Fibroblast of lung (primary cell): Measurements from ENCODE around the gene FGF14. TPM values are rescaled to one million over a fixed set of nuclear protein-coding genes. Genes with fewer than 3 reads are reported as not detected.

ENCODE experiments used
- DNase-seq, 2 donors: peaks; one replicate each; pipeline versions ENCODE4 v3.0.0 to v3.0.0-alpha.2; 2010; ENCODE audit warnings: low read depth in 2 of 2
- H2AFZ ChIP-seq: 2 replicates; pipeline ENCODE4 v1.5.1; 2012; ENCODE audit warnings: low read length, control low read depth, inconsistent platforms
- H3K27ac ChIP-seq: 2 replicates; pipeline ENCODE4 v1.5.1; 2011; ENCODE audit warnings: low read length, control low read depth; ENCODE audit not compliant: insufficient read depth
- H3K27me3 ChIP-seq: 2 replicates; pipeline ENCODE4 v1.5.1; 2011; ENCODE audit warnings: mild to moderate bottlenecking, low read length; ENCODE audit not compliant: control insufficient read depth, insufficient read depth
- H3K36me3 ChIP-seq: 2 replicates; pipeline ENCODE4 v1.5.1; 2011; ENCODE audit warnings: low read length; ENCODE audit not compliant: control insufficient read depth, insufficient read depth
- H3K4me1 ChIP-seq: 2 replicates; pipeline ENCODE4 v1.5.1; 2011; ENCODE audit warnings: low read length; ENCODE audit not compliant: control insufficient read depth, insufficient read depth; ENCODE audit errors: extremely low read depth
- H3K4me2 ChIP-seq: 2 replicates; pipeline ENCODE4 v1.5.1; 2011; ENCODE audit warnings: low read length, control low read depth; ENCODE audit not compliant: insufficient read depth; ENCODE audit errors: extremely low read depth
- H3K4me3 ChIP-seq, 4 experiments: fragments of 200-600 bp in 1 of 4; sonication (generic) in 1 of 4; replicated peaks in 1 of 4; 2 replicates each; pipeline ENCODE4 v1.5.1; 2011 to 2016; ENCODE audit warnings: low read length in 4 of 4, low read depth in 3 of 4, mild to moderate bottlenecking in 3 of 4, control low read depth in 2 of 4, inconsistent platforms in 1 of 4, mixed read lengths in 1 of 4; ENCODE audit not compliant: insufficient read depth in 1 of 4; ENCODE audit errors: control extremely low read depth in 1 of 4
- H3K79me2 ChIP-seq: 2 replicates; pipeline ENCODE4 v1.5.1; 2012; ENCODE audit warnings: mild to moderate bottlenecking, low read length, inconsistent platforms; ENCODE audit not compliant: control insufficient read depth, insufficient read depth
- H3K9ac ChIP-seq: 2 replicates; pipeline ENCODE4 v1.5.1; 2011; ENCODE audit warnings: mild to moderate bottlenecking, low read length, control low read depth; ENCODE audit not compliant: insufficient read depth
- H3K9me3 ChIP-seq: 2 replicates; pipeline ENCODE4 v1.5.1; 2012; ENCODE audit warnings: low read depth, low read length; ENCODE audit not compliant: control insufficient read depth, insufficient read depth
- H4K20me1 ChIP-seq: 2 replicates; pipeline ENCODE4 v1.5.1; 2011; ENCODE audit warnings: low read length; ENCODE audit not compliant: control insufficient read depth, insufficient read depth; ENCODE audit errors: extremely low read depth
- EZH2 ChIP-seq: IDR thresholded peaks from 2 replicates; pipeline ENCODE4 v1.5.1; 2012; ENCODE audit warnings: low read length, control low read depth, mild to moderate bottlenecking; ENCODE audit errors: missing control alignments
- polyA plus RNA-seq, 2 donors: library from polyadenylated mRNA; depleted of rRNA in 1 of 2; stranded (reverse) in 1 of 2; unstranded in 1 of 2; fragments of >200 nt; gene quantifications; 2 replicates each; pipeline ENCODE4 v1.2.1, GENCODE V29; 2011 to 2012; ENCODE audit warnings: missing spikeins in 1 of 2
- total RNA-seq: library from RNA; depleted of rRNA; stranded (reverse); fragments of >200 nt; gene quantifications from 2 replicates; pipeline ENCODE4 v1.2.1, GENCODE V29; 2014
- TF ChIP-seq, protein P1 (sequence below), 2 donors: IDR thresholded peaks in 1 of 2; conservative IDR thresholded peaks in 1 of 2; 1 replicate in 1 of 2; 2 replicates in 1 of 2; pipeline ENCODE4 v1.5.1; 2011 to 2012; ENCODE audit warnings: low read length in 2 of 2, control low read depth in 1 of 2, inconsistent platforms in 1 of 2, low read depth in 1 of 2, mild to moderate bottlenecking in 1 of 2

Gene FGF14
- total and polyA plus RNA-seq, 2 donors (not counting 1 experiment from before 2014, with no cell fraction given), result 0.94 to 7.8 TPM

DNA sequence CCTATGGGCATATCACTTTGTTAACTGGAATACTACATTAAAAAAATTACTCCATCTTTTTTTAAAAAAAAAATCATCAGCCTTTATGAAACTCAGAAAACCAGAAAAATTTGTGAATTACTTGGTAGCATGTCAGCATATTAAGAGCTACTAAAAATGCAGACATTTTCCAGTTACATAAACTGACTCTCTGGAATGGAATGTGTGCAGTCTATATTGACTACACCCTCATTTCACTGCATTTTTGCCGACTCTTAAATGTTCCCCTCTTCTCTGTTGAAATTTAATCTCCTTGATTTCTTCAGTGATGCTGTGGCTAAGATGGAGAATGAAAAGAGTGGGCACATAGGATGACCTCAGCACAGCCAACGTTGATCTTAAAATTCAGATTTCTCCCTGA lies 555.6 kb downstream of the FGF14 start:
- no peak overlapping the region for H3K4me3 ChIP-seq
- H3K27ac ChIP-seq, result no peak overlapping the region
- no peaks in the 10 kb centered on the region for H4K20me1 ChIP-seq
- H3K4me2 ChIP-seq, result no peak overlapping the region
- H3K27me3 ChIP-seq, result no peaks in the 10 kb centered on the region
- H3K9ac ChIP-seq, result no peak overlapping the region
- H3K36me3 ChIP-seq, result no peaks in the 10 kb centered on the region
- peaks cover 2% of the 10 kb centered on the region for H3K4me1 ChIP-seq
- H3K9me3 ChIP-seq, result no peaks in the 10 kb centered on the region
- H3K79me2 ChIP-seq, result no peaks in the 10 kb centered on the region
- H2AFZ ChIP-seq, result no peak overlapping the region
- peak in 1 of 2 donors; percentile 26 for DNase-seq
- TF ChIP-seq EZH2, result no peak
- TF ChIP-seq, protein P1, sequence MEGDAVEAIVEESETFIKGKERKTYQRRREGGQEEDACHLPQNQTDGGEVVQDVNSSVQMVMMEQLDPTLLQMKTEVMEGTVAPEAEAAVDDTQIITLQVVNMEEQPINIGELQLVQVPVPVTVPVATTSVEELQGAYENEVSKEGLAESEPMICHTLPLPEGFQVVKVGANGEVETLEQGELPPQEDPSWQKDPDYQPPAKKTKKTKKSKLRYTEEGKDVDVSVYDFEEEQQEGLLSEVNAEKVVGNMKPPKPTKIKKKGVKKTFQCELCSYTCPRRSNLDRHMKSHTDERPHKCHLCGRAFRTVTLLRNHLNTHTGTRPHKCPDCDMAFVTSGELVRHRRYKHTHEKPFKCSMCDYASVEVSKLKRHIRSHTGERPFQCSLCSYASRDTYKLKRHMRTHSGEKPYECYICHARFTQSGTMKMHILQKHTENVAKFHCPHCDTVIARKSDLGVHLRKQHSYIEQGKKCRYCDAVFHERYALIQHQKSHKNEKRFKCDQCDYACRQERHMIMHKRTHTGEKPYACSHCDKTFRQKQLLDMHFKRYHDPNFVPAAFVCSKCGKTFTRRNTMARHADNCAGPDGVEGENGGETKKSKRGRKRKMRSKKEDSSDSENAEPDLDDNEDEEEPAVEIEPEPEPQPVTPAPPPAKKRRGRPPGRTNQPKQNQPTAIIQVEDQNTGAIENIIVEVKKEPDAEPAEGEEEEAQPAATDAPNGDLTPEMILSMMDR (conservative IDR thresholded peaks at IDR 0.05 in 1 of 2, IDR thresholded peaks at IDR 0.05 in 1 of 2; ENCODE audit: low read depth in 1 of 2, low read length in 2 of 2), result no peak

DNA sequence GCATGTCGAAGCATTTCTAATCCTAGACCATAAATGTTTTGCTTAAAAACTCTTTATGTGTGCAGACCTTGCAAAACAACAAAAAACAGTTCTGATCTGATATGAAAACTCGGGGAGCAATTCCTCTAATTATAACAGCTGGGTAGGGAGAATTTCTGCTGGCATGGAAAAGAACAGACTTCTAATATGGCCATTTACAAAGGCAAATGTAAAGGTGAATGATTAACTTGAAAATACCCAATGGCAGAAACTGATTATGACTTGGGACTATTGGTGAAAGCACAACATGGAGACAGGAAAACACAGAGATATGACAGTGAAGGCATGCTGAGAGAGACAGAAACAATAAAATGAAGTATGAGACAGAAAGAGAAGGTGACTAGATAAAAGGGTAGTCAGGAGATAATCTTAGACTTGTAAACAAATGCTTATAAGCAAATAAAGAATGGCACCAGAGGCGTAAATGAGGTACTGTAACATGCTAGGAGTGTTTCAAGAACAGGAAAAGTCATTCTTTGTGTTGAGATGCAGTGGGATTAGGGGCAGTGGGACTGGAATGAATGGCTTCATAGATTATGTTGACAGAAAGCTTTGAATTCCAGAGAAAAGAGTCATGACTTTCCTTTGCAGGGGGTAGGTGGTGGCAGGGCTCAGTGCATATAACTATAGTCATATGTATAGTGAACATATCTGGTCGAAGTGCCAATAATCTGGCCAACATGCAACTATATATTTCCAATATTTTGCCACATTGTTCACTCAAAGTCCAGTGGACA lies 556.4 kb downstream of the FGF14 start:
- H4K20me1 ChIP-seq, result no peaks in the 10 kb centered on the region
- H3K27me3 ChIP-seq, result no peaks in the 10 kb centered on the region
- no peak for TF ChIP-seq EZH2
- TF ChIP-seq, protein P1 (conservative IDR thresholded peaks at IDR 0.05 in 1 of 2, IDR thresholded peaks at IDR 0.05 in 1 of 2; ENCODE audit: low read depth in 1 of 2, low read length in 2 of 2), result no peak
- DNase-seq, result peak in 1 of 2 donors; percentile 20
- no peaks in the 10 kb centered on the region for H3K36me3 ChIP-seq
- H3K9ac ChIP-seq, result no peak overlapping the region
- no peak overlapping the region for H3K4me2 ChIP-seq
- peaks cover 2% of the 10 kb centered on the region for H3K4me1 ChIP-seq
- H3K4me3 ChIP-seq, result no peak overlapping the region
- no peaks in the 10 kb centered on the region for H3K79me2 ChIP-seq
- H2AFZ ChIP-seq, result no peak overlapping the region
- H3K27ac ChIP-seq, result no peak overlapping the region
- no peaks in the 10 kb centered on the region for H3K9me3 ChIP-seq

DNA sequence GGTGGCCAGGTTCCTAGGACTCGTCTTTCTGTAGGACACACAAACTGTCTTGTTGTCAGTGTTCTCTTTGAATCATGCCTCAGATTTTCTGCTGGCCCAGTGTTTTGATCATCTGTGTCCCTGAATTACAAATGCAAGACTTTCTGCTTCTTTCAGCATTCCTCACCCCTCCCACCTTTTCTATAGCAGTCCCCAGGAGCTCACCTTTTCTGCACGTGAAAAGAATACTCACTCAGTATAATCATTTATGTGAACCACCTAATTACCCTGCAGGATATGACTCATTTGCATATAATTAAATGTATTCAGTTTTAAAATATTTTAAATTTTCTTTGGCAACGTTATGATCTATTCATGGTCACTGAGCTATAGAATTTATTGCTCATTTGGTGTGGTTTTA lies 560.1 kb downstream of the FGF14 start:
- H3K79me2 ChIP-seq, result no peaks in the 10 kb centered on the region
- H3K27me3 ChIP-seq, result no peaks in the 10 kb centered on the region
- H3K4me3 ChIP-seq, result no peak overlapping the region
- H3K4me2 ChIP-seq, result no peak overlapping the region
- no peak overlapping the region for H2AFZ ChIP-seq
- H4K20me1 ChIP-seq, result no peaks in the 10 kb centered on the region
- TF ChIP-seq, protein P1 (conservative IDR thresholded peaks at IDR 0.05 in 1 of 2, IDR thresholded peaks at IDR 0.05 in 1 of 2; ENCODE audit: low read depth in 1 of 2, low read length in 2 of 2), result no peak
- TF ChIP-seq EZH2, result no peak
- H3K4me1 ChIP-seq, result peaks cover 2% of the 10 kb centered on the region
- DNase-seq, result no peak
- no peaks in the 10 kb centered on the region for H3K36me3 ChIP-seq
- no peak overlapping the region for H3K9ac ChIP-seq
- no peaks in the 10 kb centered on the region for H3K9me3 ChIP-seq
- H3K27ac ChIP-seq, result no peak overlapping the region
